Neural progenitor cell (in vitro differentiated cells): ENCODE measurements around the gene STAMBPL1. TPM values are rescaled to one million over a fixed set of nuclear protein-coding genes. Genes with fewer than 3 reads are reported as not detected.

Source experiments
- DNase-seq: peaks from one replicate; pipeline ENCODE4 v3.0.0-alpha.2; 2016; ENCODE audit warnings: low spot score
- H2AFZ ChIP-seq: fragments of 200-600 bp; sonication (generic); replicated peaks from 2 replicates; pipeline ENCODE4 v1.6.1; 2016; ENCODE audit warnings: antibody characterized with exemption
- H3F3A ChIP-seq: fragments of 200-600 bp; sonication (generic); 2 replicates; pipeline ENCODE4 v1.6.1; 2016; ENCODE audit warnings: antibody characterized with exemption, low read depth
- H3K27ac ChIP-seq: fragments of 200-600 bp; sonication (generic); 2 replicates; pipeline ENCODE4 v1.5.1; 2016; ENCODE audit warnings: mild to moderate bottlenecking
- H3K27me3 ChIP-seq: fragments of 200-600 bp; sonication (generic); 2 replicates; pipeline ENCODE4 v1.6.1; 2016; ENCODE audit warnings: mild to moderate bottlenecking, moderate library complexity
- H3K36me3 ChIP-seq: fragments of 200-600 bp; sonication (generic); 2 replicates; pipeline ENCODE4 v1.5.1; 2016
- H3K4me1 ChIP-seq: fragments of 200-600 bp; sonication (generic); 2 replicates; pipeline ENCODE4 v1.6.1; 2016; ENCODE audit warnings: mixed run types
- H3K4me2 ChIP-seq: fragments of 200-600 bp; sonication (generic); 2 replicates; pipeline ENCODE4 v1.6.1; 2016
- H3K4me3 ChIP-seq: fragments of 200-600 bp; sonication (generic); 2 replicates; pipeline ENCODE4 v1.5.1; 2016
- H3K79me2 ChIP-seq: fragments of 200-600 bp; sonication (generic); 2 replicates; pipeline ENCODE4 v1.6.1; 2016; ENCODE audit warnings: low read depth
- H3K9ac ChIP-seq: fragments of 200-600 bp; sonication (generic); 2 replicates; pipeline ENCODE4 v1.6.1; 2016
- H3K9me3 ChIP-seq: fragments of 200-600 bp; sonication (generic); 2 replicates; pipeline ENCODE4 v1.5.1; 2016; ENCODE audit warnings: low read depth
- H4K20me1 ChIP-seq: fragments of 200-600 bp; sonication (generic); 2 replicates; pipeline ENCODE4 v1.6.1; 2016; ENCODE audit warnings: low read depth
- H3K27ac Mint-ChIP-seq: 3 replicates; pipeline ENCODE4 v1.8.0; 2021; ENCODE audit warnings: mixed read lengths
- H3K27me3 Mint-ChIP-seq: 2 replicates; pipeline ENCODE4 v1.8.0; 2022; ENCODE audit warnings: low read depth, mild to moderate bottlenecking, inconsistent platforms, moderate library complexity, mixed read lengths; ENCODE audit not compliant: insufficient read depth
- H3K36me3 Mint-ChIP-seq: 3 replicates; pipeline ENCODE4 v1.8.0; 2021; ENCODE audit warnings: mixed read lengths
- H3K4me1 Mint-ChIP-seq: 3 replicates; pipeline ENCODE4 v1.8.0; 2021; ENCODE audit warnings: mixed read lengths
- H3K4me3 Mint-ChIP-seq: 3 replicates; pipeline ENCODE4 v1.8.0; 2021; ENCODE audit warnings: mild to moderate bottlenecking, moderate library complexity, mixed read lengths
- H3K9me3 Mint-ChIP-seq: 3 replicates; pipeline ENCODE4 v1.8.0; 2020; ENCODE audit warnings: mixed read lengths
- EZH2 ChIP-seq: fragments of 200-600 bp; sonication (generic); IDR thresholded peaks from 2 replicates; pipeline ENCODE4 v1.6.1; 2017; ENCODE audit warnings: antibody characterized with exemption, mild to moderate bottlenecking, moderate library complexity
- EZH2phosphoT487 ChIP-seq: fragments of 200-600 bp; sonication (generic); IDR thresholded peaks from 2 replicates; pipeline ENCODE4 v1.6.1; 2017; ENCODE audit warnings: antibody characterized with exemption
- total RNA-seq: library from RNA; depleted of rRNA; stranded (reverse); fragments of >200 nt; gene quantifications from 2 replicates; pipeline ENCODE4 v1.2.3, GENCODE V29; 2015; ENCODE audit warnings: low replicate concordance
- TF ChIP-seq, protein P1 (sequence below): fragments of 200-600 bp; sonication (generic); IDR thresholded peaks from 2 replicates; pipeline ENCODE4 v1.5.1; 2017; ENCODE audit warnings: antibody characterized with exemption, mild to moderate bottlenecking

The STAMBPL1 gene
- total RNA-seq, 1 donor from 2014 or later: 1.9 TPM

DNA sequence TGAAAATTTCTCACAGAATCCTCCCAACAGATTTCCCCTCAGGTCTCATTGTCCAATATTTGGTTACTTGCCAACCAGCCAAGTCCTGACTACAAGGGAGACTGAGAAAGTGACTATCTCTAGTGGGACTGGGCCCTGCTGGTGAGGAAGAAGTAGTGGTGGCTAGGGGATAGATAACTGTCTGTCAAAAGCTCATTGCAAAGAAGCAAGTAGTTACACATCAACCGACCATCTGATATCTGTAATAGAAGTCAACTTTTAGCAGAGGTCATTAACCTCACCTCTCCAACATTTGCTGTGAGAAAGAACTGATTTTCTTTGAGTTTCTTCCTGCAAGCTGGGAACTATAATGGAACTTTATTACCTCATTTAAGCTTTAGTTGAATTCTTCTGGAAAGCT lies 15.2 kb downstream of the STAMBPL1 start:
- Histone ChIP-seq H3K4me2 (no peak overlapping the region), H3F3A (no peaks in the 10 kb centered on the region), H3K9ac (no peak overlapping the region), H3K79me2 (no peaks in the 10 kb centered on the region), H3K36me3 (no peaks in the 10 kb centered on the region), H3K4me1 (peaks cover 7% of the 10 kb centered on the region), H3K27ac (no peak overlapping the region), H3K4me3 (no peak overlapping the region), H4K20me1 (no peaks in the 10 kb centered on the region), H2AFZ (no peak overlapping the region), H3K27me3 (no peaks in the 10 kb centered on the region), H3K9me3 (no peaks in the 10 kb centered on the region)
- no peak overlapping the region for H3K27ac Mint-ChIP-seq
- H3K4me3 Mint-ChIP-seq: no peak overlapping the region
- TF ChIP-seq EZH2phosphoT487 (no peak), EZH2 (no peak)
- TF ChIP-seq, protein P1, sequence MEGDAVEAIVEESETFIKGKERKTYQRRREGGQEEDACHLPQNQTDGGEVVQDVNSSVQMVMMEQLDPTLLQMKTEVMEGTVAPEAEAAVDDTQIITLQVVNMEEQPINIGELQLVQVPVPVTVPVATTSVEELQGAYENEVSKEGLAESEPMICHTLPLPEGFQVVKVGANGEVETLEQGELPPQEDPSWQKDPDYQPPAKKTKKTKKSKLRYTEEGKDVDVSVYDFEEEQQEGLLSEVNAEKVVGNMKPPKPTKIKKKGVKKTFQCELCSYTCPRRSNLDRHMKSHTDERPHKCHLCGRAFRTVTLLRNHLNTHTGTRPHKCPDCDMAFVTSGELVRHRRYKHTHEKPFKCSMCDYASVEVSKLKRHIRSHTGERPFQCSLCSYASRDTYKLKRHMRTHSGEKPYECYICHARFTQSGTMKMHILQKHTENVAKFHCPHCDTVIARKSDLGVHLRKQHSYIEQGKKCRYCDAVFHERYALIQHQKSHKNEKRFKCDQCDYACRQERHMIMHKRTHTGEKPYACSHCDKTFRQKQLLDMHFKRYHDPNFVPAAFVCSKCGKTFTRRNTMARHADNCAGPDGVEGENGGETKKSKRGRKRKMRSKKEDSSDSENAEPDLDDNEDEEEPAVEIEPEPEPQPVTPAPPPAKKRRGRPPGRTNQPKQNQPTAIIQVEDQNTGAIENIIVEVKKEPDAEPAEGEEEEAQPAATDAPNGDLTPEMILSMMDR: no peak
- no peaks in the 10 kb centered on the region for H3K27me3 Mint-ChIP-seq
- H3K4me1 Mint-ChIP-seq: peaks cover 4% of the 10 kb centered on the region
- H3K9me3 Mint-ChIP-seq: no peaks in the 10 kb centered on the region
- H3K36me3 Mint-ChIP-seq: no peaks in the 10 kb centered on the region
- DNase-seq: no peak

DNA sequence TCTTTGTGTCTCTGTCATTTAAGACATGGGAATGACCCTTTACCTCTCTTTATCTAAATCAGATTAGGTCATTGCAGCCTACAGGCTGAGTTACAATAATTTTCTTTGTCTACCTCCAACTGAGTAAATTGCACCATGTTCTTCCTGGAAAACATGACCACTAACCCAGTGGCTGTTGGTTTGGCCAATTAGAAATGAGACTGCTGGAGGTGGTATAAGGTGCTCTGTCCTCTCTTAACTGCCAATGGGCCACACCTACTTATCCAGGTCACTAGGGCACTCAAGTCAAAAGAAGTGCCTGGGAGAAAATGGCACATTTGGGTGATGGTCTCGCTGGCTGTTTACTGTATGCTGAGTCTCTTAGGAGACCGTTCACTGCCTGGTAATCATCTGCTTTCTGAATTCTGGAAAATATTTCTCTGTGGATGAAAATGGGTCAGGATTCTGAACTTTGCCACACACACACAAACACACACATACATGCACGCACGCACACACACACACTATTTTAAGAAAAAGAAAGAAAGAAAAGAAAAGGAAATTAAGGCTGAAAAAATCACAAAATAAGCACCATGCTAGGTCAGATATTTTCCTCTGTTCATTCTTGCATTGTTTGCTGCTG lies 16.4 kb downstream of the STAMBPL1 start:
- no peaks in the 10 kb centered on the region for H3K79me2 ChIP-seq
- H3K36me3 ChIP-seq: no peaks in the 10 kb centered on the region
- H3F3A ChIP-seq: no peaks in the 10 kb centered on the region
- H3K27me3 Mint-ChIP-seq: no peaks in the 10 kb centered on the region
- H3K9me3 ChIP-seq: no peaks in the 10 kb centered on the region
- no peak overlapping the region for H3K27ac ChIP-seq
- DNase-seq: no peak
- no peak overlapping the region for H3K4me2 ChIP-seq
- H4K20me1 ChIP-seq: no peaks in the 10 kb centered on the region
- peak overlapping the region; percentile 43 for H3K27ac Mint-ChIP-seq
- TF ChIP-seq, protein P1: no peak
- TF ChIP-seq EZH2phosphoT487: no peak
- H3K4me1 Mint-ChIP-seq: peaks cover 4% of the 10 kb centered on the region
- no peak overlapping the region for H3K9ac ChIP-seq
- H3K4me3 Mint-ChIP-seq: no peak overlapping the region
- H3K27me3 ChIP-seq: no peaks in the 10 kb centered on the region
- H3K9me3 Mint-ChIP-seq: no peaks in the 10 kb centered on the region
- H3K4me3 ChIP-seq: no peak overlapping the region
- H2AFZ ChIP-seq: no peak overlapping the region
- H3K4me1 ChIP-seq: peaks cover 7% of the 10 kb centered on the region
- no peaks in the 10 kb centered on the region for H3K36me3 Mint-ChIP-seq

DNA sequence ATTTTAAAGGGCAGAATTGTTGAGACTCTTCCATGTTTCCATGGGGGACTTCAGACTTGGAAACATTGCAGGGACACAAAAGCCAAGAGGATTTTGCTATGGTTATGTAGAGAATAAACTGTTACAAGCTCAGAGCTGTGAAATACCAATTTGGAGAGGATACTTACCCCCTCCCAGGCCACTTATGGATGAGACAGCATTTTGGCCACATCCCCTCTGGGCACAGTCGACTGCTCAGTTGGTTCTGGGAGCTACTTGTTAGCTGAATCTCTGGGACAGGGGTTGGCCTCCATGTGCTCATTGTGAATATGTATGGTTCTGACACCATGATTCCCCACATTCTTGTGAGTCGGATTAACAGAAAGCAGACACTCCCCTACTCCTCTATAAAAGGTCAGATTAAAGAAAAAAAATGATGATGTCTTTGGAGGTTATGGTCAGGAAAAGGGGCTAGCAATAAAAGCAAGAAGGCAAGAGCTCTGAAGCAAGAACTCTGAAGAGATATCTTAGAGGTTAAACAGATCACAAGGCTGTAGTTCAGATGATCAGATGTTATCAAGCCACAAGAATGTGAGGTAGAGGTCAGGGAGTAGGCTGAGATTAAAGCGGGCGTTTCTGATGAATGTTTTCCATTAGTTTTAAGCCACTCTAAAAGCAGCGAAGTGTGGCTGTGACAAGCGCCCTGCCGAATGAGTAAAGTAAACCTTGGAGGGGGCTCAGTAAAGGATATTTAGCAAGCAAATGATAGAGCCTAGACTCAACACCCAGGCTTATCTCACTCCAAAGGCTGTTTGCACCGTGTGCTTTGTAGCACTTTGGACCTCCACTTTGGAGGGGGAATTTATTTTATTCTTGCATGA lies 17.2 kb downstream of the STAMBPL1 start:
- H3K27ac ChIP-seq: no peak overlapping the region
- no peak overlapping the region for H3K4me3 Mint-ChIP-seq
- H3K4me3 ChIP-seq: no peak overlapping the region
- H3K9me3 ChIP-seq: no peaks in the 10 kb centered on the region
- no peak overlapping the region for H3K4me2 ChIP-seq
- DNase-seq: no peak
- H3K36me3 ChIP-seq: no peaks in the 10 kb centered on the region
- no peak overlapping the region for H2AFZ ChIP-seq
- TF ChIP-seq, protein P1: no peak
- TF ChIP-seq EZH2 (no peak), EZH2phosphoT487 (no peak)
- no peaks in the 10 kb centered on the region for H3K9me3 Mint-ChIP-seq
- H3K27me3 ChIP-seq: no peaks in the 10 kb centered on the region
- no peaks in the 10 kb centered on the region for H3K79me2 ChIP-seq
- H4K20me1 ChIP-seq: no peaks in the 10 kb centered on the region
- peaks cover 7% of the 10 kb centered on the region for H3K4me1 ChIP-seq
- H3K27me3 Mint-ChIP-seq: peaks cover 2% of the 10 kb centered on the region
- no peak overlapping the region for H3K9ac ChIP-seq
- peaks cover 2% of the 10 kb centered on the region for H3K36me3 Mint-ChIP-seq
- H3K27ac Mint-ChIP-seq: peak overlapping the region; percentile 43
- H3K4me1 Mint-ChIP-seq: peaks cover 4% of the 10 kb centered on the region
- no peaks in the 10 kb centered on the region for H3F3A ChIP-seq
